Activated T-cell treated with anti-CD3 and anti-CD28 coated beads, Interleukin-2, amount 50 U/mL, for 72 hours (primary cell): ENCODE results near the gene RNASE3. TPM values are rescaled to one million over a fixed set of nuclear protein-coding genes. Genes with fewer than 3 reads are reported as not detected.

Experiments
- total RNA-seq, 2 donors: library from RNA; stranded (reverse); gene quantifications; one replicate each; pipeline ENCODE4 v1.2.3, GENCODE V29; 2022

The RNASE3 gene
- total RNA-seq, 2 donors from 2014 or later: not detected

Other genes with a start within 250 kb of the RNASE3 start
- not detected for gene OR6S1, start 249.7 kb upstream of the RNASE3 start, total RNA-seq
- gene RNASE4, start 206.8 kb upstream of the RNASE3 start, total RNA-seq: under 1 TPM; 0.63 to 0.79 TPM
- 1 to 10 TPM in 1 of 2 donors, under 1 TPM in 1; 0.67 to 2.5 TPM for gene ANG, start 202.6 kb upstream of the RNASE3 start, total RNA-seq
- not detected for gene EDDM3A, start 145.5 kb upstream of the RNASE3 start, total RNA-seq
- gene EDDM3B, start 123.0 kb upstream of the RNASE3 start, total RNA-seq: not detected
- not detected for gene RNASE6, start 110.1 kb upstream of the RNASE3 start, total RNA-seq
- gene RNASE1, start 88.5 kb upstream of the RNASE3 start, total RNA-seq: not detected
- gene RNASE2, start 64.1 kb downstream of the RNASE3 start, total RNA-seq: not detected
- gene METTL17, start 98.6 kb downstream of the RNASE3 start, total RNA-seq: 10 to 100 TPM; 91.2 to 94.9 TPM
- under 1 TPM; 0.58 to 0.96 TPM for gene SLC39A2, start 107.9 kb downstream of the RNASE3 start, total RNA-seq
- gene NDRG2, start 133.7 kb downstream of the RNASE3 start, total RNA-seq: 1 to 10 TPM; 4.0 to 6.3 TPM
- gene TPPP2, start 138.8 kb downstream of the RNASE3 start, total RNA-seq: not detected
- gene RNASE13, start 143.4 kb downstream of the RNASE3 start, total RNA-seq: not detected
- gene RNASE7, start 151.0 kb downstream of the RNASE3 start, total RNA-seq: not detected
- not detected for gene RNASE8, start 166.4 kb downstream of the RNASE3 start, total RNA-seq
- gene ARHGEF40, start 178.9 kb downstream of the RNASE3 start, total RNA-seq: under 1 TPM; 0.26 to 0.37 TPM
- gene ZNF219, start 207.3 kb downstream of the RNASE3 start, total RNA-seq: 10 to 100 TPM; 11.2 to 12.4 TPM
- gene TMEM253, start 209.7 kb downstream of the RNASE3 start, total RNA-seq: under 1 TPM in 1 of 2 donors, not detected in 1; 0.35 TPM